Measurements from ENCODE around the gene SVOPL.

DNA sequence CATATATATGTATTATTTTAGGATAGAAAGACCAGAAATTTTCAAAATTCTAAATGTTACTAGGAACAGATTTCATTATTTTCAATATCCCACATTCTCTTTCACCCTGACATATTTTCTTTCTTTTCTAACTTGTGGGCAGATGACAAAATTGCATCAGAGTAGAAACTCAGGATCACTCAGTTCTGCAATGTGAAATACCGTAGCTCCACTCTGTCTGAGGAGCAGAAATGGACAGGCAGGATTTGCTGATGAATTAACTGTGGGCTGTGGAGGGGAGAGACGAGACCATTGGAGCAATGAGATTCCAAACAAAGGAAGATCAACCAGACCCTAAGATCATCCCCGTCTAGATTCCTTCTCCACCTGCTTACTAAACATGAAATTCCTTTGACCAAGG, 37.0 kb upstream of the SVOPL start:
- TF ChIP-seq SRF (IDR thresholded peaks at IDR 0.05; ENCODE audit: low read depth) (no peak), EZH2phosphoT487 (IDR thresholded peaks at IDR 0.05; ENCODE audit: borderline replicate concordance) (no peak), CEBPB (IDR thresholded peaks at IDR 0.05; ENCODE audit: low read depth) (no peak), ELF1 (IDR thresholded peaks at IDR 0.05; ENCODE audit: borderline replicate concordance, low read depth) (no peak), POLR2A (IDR thresholded peaks at IDR 0.05; ENCODE audit: borderline replicate concordance, extremely low read depth, insufficient read depth, insufficient read length) (no peak)
- TF ChIP-seq, protein P1, sequence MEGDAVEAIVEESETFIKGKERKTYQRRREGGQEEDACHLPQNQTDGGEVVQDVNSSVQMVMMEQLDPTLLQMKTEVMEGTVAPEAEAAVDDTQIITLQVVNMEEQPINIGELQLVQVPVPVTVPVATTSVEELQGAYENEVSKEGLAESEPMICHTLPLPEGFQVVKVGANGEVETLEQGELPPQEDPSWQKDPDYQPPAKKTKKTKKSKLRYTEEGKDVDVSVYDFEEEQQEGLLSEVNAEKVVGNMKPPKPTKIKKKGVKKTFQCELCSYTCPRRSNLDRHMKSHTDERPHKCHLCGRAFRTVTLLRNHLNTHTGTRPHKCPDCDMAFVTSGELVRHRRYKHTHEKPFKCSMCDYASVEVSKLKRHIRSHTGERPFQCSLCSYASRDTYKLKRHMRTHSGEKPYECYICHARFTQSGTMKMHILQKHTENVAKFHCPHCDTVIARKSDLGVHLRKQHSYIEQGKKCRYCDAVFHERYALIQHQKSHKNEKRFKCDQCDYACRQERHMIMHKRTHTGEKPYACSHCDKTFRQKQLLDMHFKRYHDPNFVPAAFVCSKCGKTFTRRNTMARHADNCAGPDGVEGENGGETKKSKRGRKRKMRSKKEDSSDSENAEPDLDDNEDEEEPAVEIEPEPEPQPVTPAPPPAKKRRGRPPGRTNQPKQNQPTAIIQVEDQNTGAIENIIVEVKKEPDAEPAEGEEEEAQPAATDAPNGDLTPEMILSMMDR (IDR thresholded peaks at IDR 0.05 in 2 of 3, conservative IDR thresholded peaks at IDR 0.05 in 1 of 3; ENCODE audit: borderline replicate concordance in 1 of 3, insufficient read depth in 1 of 3, low read depth in 2 of 3, low read length in 2 of 3): no peak

All from HCT116 (cell line).